A549 (cell line): ENCODE data around the gene PCDHB11.

Experiments used
- CTCF ChIP-seq: fragments of >200 bp; sonication (Bioruptor Twin); formaldehyde crosslinking; IDR thresholded peaks from 3 replicates; pipeline ENCODE4 v1.5.1; 2016
- EP300 ChIP-seq, 2 experiments: fragments of >200 bp; sonication (Bioruptor Twin); formaldehyde crosslinking; IDR thresholded peaks; 2 replicates in 1 of 2; 3 replicates in 1 of 2; pipeline ENCODE4 v1.6.1; 2016 to 2017
- FOSL2 ChIP-seq, 2 experiments: fragments of 450-650 bp in 1 of 2; fragments of >200 bp in 1 of 2; sonication (Bioruptor Twin) in 1 of 2; formaldehyde crosslinking; IDR thresholded peaks; 2 replicates each; pipeline versions ENCODE4 v1.5.0 to v1.6.1; 2016 to 2020; ENCODE audit warnings: mild to moderate bottlenecking in 1 of 2, moderate library complexity in 1 of 2
- HOXB13 ChIP-seq: fragments of 250-450 bp; sonication (Bioruptor Pico); IDR thresholded peaks from 2 replicates; pipeline ENCODE4 v1.5.0; 2020; ENCODE audit warnings: low read depth, mild to moderate bottlenecking, moderate library complexity
- JUN ChIP-seq, 2 experiments: fragments of >200 bp; sonication (Bioruptor Twin); formaldehyde crosslinking; IDR thresholded peaks; 2 replicates in 1 of 2; 3 replicates in 1 of 2; pipeline ENCODE4 v1.6.1; 2016 to 2017
- MAX ChIP-seq: IDR thresholded peaks from 2 replicates; pipeline ENCODE4 v1.6.1; 2012
- NPAS2 ChIP-seq: fragments of 250-450 bp; sonication (Bioruptor Pico); IDR thresholded peaks from 2 replicates; pipeline ENCODE4 v1.8.0; 2022; ENCODE audit warnings: mild to moderate bottlenecking, moderate library complexity, borderline replicate concordance
- PHF8 ChIP-seq: fragments of 200-600 bp; sonication (generic); IDR thresholded peaks from 2 replicates; pipeline ENCODE4 v1.6.1; 2016; ENCODE audit warnings: low read depth, mild to moderate bottlenecking, antibody characterized with exemption, moderate library complexity, borderline replicate concordance
- POLR2A ChIP-seq: IDR thresholded peaks from 2 replicates; pipeline ENCODE4 v1.6.1; 2012; ENCODE audit warnings: mild to moderate bottlenecking, low read length
- RCOR1 ChIP-seq: fragments of 150-350 bp; IDR thresholded peaks from 2 replicates; pipeline ENCODE4 v1.6.1; 2014; ENCODE audit warnings: antibody characterized with exemption, low read length, low read depth
- TF ChIP-seq, protein P1 (sequence below): fragments of 200-600 bp; sonication (generic); IDR thresholded peaks from 2 replicates; pipeline ENCODE4 v1.6.1; 2016; ENCODE audit warnings: antibody characterized with exemption, mild to moderate bottlenecking, moderate library complexity
- TF ChIP-seq, protein P2 (sequence below): IDR thresholded peaks from 2 replicates; pipeline ENCODE4 v1.6.1; 2012

GRCh38 chr5:141150224-141150992 lies 49.0 kb upstream of the PCDHB11 start:
- TF ChIP-seq POLR2A (no peak), NPAS2 (no peak), PHF8 (no peak), MAX (no peak), EP300 (IDR thresholded peaks at IDR 0.05) (no peak), CTCF (no peak), HOXB13 (CRISPR knock-in tag) (no peak), JUN (IDR thresholded peaks at IDR 0.05) (no peak), FOSL2 (IDR thresholded peaks at IDR 0.05) (no peak), FOSL2 (CRISPR knock-in tag; IDR thresholded peaks at IDR 0.05) (no peak), RCOR1 (no peak)
- TF ChIP-seq, protein P1, sequence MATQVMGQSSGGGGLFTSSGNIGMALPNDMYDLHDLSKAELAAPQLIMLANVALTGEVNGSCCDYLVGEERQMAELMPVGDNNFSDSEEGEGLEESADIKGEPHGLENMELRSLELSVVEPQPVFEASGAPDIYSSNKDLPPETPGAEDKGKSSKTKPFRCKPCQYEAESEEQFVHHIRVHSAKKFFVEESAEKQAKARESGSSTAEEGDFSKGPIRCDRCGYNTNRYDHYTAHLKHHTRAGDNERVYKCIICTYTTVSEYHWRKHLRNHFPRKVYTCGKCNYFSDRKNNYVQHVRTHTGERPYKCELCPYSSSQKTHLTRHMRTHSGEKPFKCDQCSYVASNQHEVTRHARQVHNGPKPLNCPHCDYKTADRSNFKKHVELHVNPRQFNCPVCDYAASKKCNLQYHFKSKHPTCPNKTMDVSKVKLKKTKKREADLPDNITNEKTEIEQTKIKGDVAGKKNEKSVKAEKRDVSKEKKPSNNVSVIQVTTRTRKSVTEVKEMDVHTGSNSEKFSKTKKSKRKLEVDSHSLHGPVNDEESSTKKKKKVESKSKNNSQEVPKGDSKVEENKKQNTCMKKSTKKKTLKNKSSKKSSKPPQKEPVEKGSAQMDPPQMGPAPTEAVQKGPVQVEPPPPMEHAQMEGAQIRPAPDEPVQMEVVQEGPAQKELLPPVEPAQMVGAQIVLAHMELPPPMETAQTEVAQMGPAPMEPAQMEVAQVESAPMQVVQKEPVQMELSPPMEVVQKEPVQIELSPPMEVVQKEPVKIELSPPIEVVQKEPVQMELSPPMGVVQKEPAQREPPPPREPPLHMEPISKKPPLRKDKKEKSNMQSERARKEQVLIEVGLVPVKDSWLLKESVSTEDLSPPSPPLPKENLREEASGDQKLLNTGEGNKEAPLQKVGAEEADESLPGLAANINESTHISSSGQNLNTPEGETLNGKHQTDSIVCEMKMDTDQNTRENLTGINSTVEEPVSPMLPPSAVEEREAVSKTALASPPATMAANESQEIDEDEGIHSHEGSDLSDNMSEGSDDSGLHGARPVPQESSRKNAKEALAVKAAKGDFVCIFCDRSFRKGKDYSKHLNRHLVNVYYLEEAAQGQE = no peak
- TF ChIP-seq, protein P2, sequence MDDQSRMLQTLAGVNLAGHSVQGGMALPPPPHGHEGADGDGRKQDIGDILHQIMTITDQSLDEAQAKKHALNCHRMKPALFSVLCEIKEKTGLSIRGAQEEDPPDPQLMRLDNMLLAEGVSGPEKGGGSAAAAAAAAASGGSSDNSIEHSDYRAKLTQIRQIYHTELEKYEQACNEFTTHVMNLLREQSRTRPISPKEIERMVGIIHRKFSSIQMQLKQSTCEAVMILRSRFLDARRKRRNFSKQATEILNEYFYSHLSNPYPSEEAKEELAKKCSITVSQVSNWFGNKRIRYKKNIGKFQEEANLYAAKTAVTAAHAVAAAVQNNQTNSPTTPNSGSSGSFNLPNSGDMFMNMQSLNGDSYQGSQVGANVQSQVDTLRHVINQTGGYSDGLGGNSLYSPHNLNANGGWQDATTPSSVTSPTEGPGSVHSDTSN = no peak
